ENCODE data around the gene KIF16B. TPM values are rescaled to one million over a fixed set of nuclear protein-coding genes. Genes with fewer than 3 reads are reported as not detected.

The KIF16B gene
- total and polyA plus RNA-seq, 2 donors (not counting 3 experiments of a cell fraction or from before 2014, with no cell fraction given): 2.9 to 8.8 TPM

DNA sequence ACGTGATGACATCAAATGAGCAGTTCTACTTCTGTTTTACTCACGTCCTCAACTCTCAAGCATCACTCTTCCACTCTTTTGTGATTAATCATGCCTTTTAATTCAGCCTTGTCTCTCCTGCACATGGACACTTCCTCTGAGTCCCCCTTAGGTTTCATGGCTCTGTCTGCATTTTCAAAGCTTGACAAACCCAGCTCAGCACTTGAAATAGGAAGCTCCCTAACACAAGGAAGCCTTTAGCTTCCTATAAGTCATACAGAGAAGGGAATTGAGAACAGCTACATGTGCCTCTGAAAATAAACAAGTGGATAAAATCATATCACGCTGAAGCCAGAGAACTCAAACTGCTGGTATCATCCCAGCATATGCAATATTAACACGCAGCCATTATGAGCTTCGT lies 21.2 kb downstream of the KIF16B start:
- H3K79me2 ChIP-seq (ENCODE audit: control insufficient read depth, insufficient read depth, low read length): no peaks in the 10 kb centered on the region
- no peaks in the 10 kb centered on the region for H4K20me1 ChIP-seq (replicated peaks; ENCODE audit: control insufficient read depth, extremely low read depth, insufficient read depth, low read length)
- CTCF ChIA-PET: no interaction called here
- H3K36me3 ChIP-seq (ENCODE audit: control insufficient read depth in 2 of 2, extremely low read depth in 1 of 2, insufficient read depth in 2 of 2, low read length in 2 of 2): no peaks in the 10 kb centered on the region
- no peak overlapping the region for H3K9ac ChIP-seq (replicated peaks; ENCODE audit: extremely low read depth, insufficient read depth, low read length)
- no peak overlapping the region for H3K27ac ChIP-seq (ENCODE audit: insufficient read depth, low read depth, low read length)
- no peak for TF ChIP-seq MYC (IDR thresholded peaks at IDR 0.05; ENCODE audit: low read depth, low read length)
- no peak for TF ChIP-seq GATA2 (IDR thresholded peaks at IDR 0.05; ENCODE audit: insufficient read depth, insufficient read length, low read depth, low read length)
- TF ChIP-seq, protein P1, sequence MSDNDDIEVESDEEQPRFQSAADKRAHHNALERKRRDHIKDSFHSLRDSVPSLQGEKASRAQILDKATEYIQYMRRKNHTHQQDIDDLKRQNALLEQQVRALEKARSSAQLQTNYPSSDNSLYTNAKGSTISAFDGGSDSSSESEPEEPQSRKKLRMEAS (IDR thresholded peaks at IDR 0.05; ENCODE audit: insufficient read depth, insufficient read length): no peak
- no peak for TF ChIP-seq JUN (IDR thresholded peaks at IDR 0.05; ENCODE audit: borderline replicate concordance, insufficient read depth, insufficient read length, low read depth)
- TF ChIP-seq POLR2AphosphoS5 (IDR thresholded peaks at IDR 0.05; ENCODE audit: insufficient read depth, low read depth, low read length): no peak
- TF ChIP-seq POLR2A (IDR thresholded peaks at IDR 0.05; ENCODE audit: low read depth, low read length): no peak
- TF ChIP-seq, protein P2, sequence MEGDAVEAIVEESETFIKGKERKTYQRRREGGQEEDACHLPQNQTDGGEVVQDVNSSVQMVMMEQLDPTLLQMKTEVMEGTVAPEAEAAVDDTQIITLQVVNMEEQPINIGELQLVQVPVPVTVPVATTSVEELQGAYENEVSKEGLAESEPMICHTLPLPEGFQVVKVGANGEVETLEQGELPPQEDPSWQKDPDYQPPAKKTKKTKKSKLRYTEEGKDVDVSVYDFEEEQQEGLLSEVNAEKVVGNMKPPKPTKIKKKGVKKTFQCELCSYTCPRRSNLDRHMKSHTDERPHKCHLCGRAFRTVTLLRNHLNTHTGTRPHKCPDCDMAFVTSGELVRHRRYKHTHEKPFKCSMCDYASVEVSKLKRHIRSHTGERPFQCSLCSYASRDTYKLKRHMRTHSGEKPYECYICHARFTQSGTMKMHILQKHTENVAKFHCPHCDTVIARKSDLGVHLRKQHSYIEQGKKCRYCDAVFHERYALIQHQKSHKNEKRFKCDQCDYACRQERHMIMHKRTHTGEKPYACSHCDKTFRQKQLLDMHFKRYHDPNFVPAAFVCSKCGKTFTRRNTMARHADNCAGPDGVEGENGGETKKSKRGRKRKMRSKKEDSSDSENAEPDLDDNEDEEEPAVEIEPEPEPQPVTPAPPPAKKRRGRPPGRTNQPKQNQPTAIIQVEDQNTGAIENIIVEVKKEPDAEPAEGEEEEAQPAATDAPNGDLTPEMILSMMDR (IDR thresholded peaks at IDR 0.05; ENCODE audit: extremely low read depth in 1 of 2, insufficient read depth in 1 of 2, low read depth in 1 of 2, low read length in 2 of 2): no peak
- no peak for TF ChIP-seq EZH2 (IDR thresholded peaks at IDR 0.05; ENCODE audit: borderline replicate concordance, low read depth, low read length, severe bottlenecking)
- no peak for TF ChIP-seq FOS (IDR thresholded peaks at IDR 0.05; ENCODE audit: borderline replicate concordance, insufficient read depth, low read length)
- DNase-seq (ENCODE audit: low read depth, low spot score): no peak
- H2AFZ ChIP-seq (ENCODE audit: low read depth, low read length): no peak overlapping the region
- no peak overlapping the region for H3K4me2 ChIP-seq (ENCODE audit: insufficient read depth, low read length)
- POLR2A ChIA-PET: no interaction called here
- H3K4me1 ChIP-seq (ENCODE audit: control insufficient read depth, extremely low read depth, insufficient read depth, low read length): no peaks in the 10 kb centered on the region
- dilution Hi-C loops (cut with MboI; ENCODE audit: extremely low pct_ligation_motif_present, low sequenced_read_pairs): no loop called here
- no peaks in the 10 kb centered on the region for H3K9me3 ChIP-seq (replicated peaks; ENCODE audit: control insufficient read depth, insufficient read depth, low read length)
- no peak for FAIRE-seq
- H3K27me3 ChIP-seq (ENCODE audit: control insufficient read depth in 2 of 2, insufficient read depth in 2 of 2, low read length in 2 of 2): no peaks in the 10 kb centered on the region
- H3K9me1 ChIP-seq (replicated peaks; ENCODE audit: control insufficient read depth, extremely low read depth, insufficient read depth, low read length): no peaks in the 10 kb centered on the region
- no TSS peak for BruUV-seq (replicated peaks)
- no peak overlapping the region for H3K4me3 ChIP-seq (replicated peaks in 1 of 3; ENCODE audit: insufficient read depth in 1 of 3, low read depth in 1 of 3, low read length in 3 of 3)
- intact Hi-C loops (cut with micrococcal nuclease): no loop called here
